ENCODE measurements around the gene FOXN1. TPM values are rescaled to one million over a fixed set of nuclear protein-coding genes. Genes with fewer than 3 reads are reported as not detected.

Gene FOXN1
- total and polyA plus RNA-seq, 2 of the 13 experiments (the other 11 are each of a cell fraction or from before 2014, with no cell fraction given) = 0.01 TPM; not detected in 1

DNA sequence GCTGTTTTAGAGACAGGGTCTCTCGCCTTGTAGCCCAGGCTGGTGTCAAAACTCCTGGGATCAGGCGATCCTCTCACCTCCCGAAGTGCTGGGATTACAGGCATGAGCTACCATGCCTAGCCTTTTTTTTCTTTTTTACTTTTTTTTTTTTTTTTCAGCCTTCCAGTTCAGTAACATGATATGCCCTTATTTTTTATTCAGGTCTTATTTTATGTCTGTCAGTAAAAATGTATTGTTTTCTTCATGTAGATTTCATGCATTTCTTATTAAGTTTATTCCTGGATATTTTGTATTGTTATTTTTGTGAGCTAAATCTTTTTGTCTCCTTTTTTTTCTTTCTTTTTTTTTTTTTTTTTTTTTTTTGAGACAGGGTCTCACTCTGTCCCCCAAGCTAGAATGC, 2.7 kb upstream of the FOXN1 start:
- DNase-seq (ENCODE audit: low spot score) (no peak), FAIRE-seq (no peak), ATAC-seq (no peak)
- Histone ChIP-seq H3K4me1 (ENCODE audit: insufficient read depth, low read length) (no peaks in the 10 kb centered on the region), H3K4me2 (ENCODE audit: low read depth, low read length) (no peak overlapping the region), H2AFZ (ENCODE audit: low read length) (no peak overlapping the region), H3K36me3 (replicated peaks in 1 of 2; ENCODE audit: control insufficient read depth in 1 of 2, insufficient read depth in 2 of 2, low read length in 2 of 2) (no peaks in the 10 kb centered on the region), H3K4me3 (replicated peaks in 1 of 3; ENCODE audit: insufficient read depth in 1 of 3, low read depth in 2 of 3, low read length in 3 of 3) (no peak overlapping the region), H3K27me3 (ENCODE audit: control insufficient read depth in 1 of 2, insufficient read depth in 2 of 2, low read length in 2 of 2) (peaks cover 8 to 56% of the 10 kb centered on the region in 2 experiments), H3K79me2 (ENCODE audit: insufficient read depth, low read length) (no peaks in the 10 kb centered on the region), H3K27ac (ENCODE audit: extremely low read length, insufficient read depth, low read length) (no peak overlapping the region), H3K9me3 (ENCODE audit: low read length) (no peaks in the 10 kb centered on the region), H3K9ac (ENCODE audit: insufficient read depth, low read depth, low read length) (no peak overlapping the region), H4K20me1 (ENCODE audit: insufficient read depth, low read length) (no peaks in the 10 kb centered on the region)
- intact Hi-C loops (cut with micrococcal nuclease; ENCODE audit: unreplicated experiment) = no loop called here
- 7% methylated on average over 3 of the region's 3 CpGs for WGBS (ENCODE audit: low lambda C conversion rate)
- no TSS peak for BruUV-seq (replicated peaks)
- in situ Hi-C loops (cut with HindIII; ENCODE audit: extremely low pct_ligation_motif_present, low pct_unique_long_range_greater_than_20kb) = no loop called here
- ChIA-PET CTCF (ENCODE audit: low intra/inter-chr PET ratio, low total read pairs) (no interaction called here), POLR2A (interaction anchor here (0.7 kb wide), 1 partner anchor 58 kb away, joined by 3 read pairs; no protein-coding TSS in a partner anchor)
- TF ChIP-seq HOXA9 (CRISPR knock-in tag; IDR thresholded peaks at IDR 0.05; ENCODE audit: borderline replicate concordance) (no peak), ETS1 (CRISPR knock-in tag; IDR thresholded peaks at IDR 0.05) (no peak), BRD4 (CRISPR knock-in tag; IDR thresholded peaks at IDR 0.05) (no peak), ZNF34 (CRISPR knock-in tag; IDR thresholded peaks at IDR 0.05; ENCODE audit: borderline replicate concordance) (no peak), RBM22 (optimal IDR thresholded peaks at IDR 0.05; ENCODE audit: low read length) (no peak), RAD51 (IDR thresholded peaks at IDR 0.05; ENCODE audit: borderline replicate concordance) (no peak), MAFG (CRISPR knock-in tag; IDR thresholded peaks at IDR 0.05) (no peak), ZNF761 (CRISPR knock-in tag; conservative IDR thresholded peaks at IDR 0.05) (no peak), IKZF1 (IDR thresholded peaks at IDR 0.05) (no peak), ZNF335 (CRISPR knock-in tag; IDR thresholded peaks at IDR 0.05) (no peak), SCMH1 (CRISPR knock-in tag; IDR thresholded peaks at IDR 0.05; ENCODE audit: borderline replicate concordance) (no peak), ZNF660 (CRISPR knock-in tag; IDR thresholded peaks at IDR 0.05; ENCODE audit: borderline replicate concordance, low read depth) (no peak), CHD2 (IDR thresholded peaks at IDR 0.05; ENCODE audit: low read depth, low read length) (no peak), PHB2 (IDR thresholded peaks at IDR 0.05; ENCODE audit: partially characterized antibody) (no peak)
- TF ChIP-seq, protein P1, sequence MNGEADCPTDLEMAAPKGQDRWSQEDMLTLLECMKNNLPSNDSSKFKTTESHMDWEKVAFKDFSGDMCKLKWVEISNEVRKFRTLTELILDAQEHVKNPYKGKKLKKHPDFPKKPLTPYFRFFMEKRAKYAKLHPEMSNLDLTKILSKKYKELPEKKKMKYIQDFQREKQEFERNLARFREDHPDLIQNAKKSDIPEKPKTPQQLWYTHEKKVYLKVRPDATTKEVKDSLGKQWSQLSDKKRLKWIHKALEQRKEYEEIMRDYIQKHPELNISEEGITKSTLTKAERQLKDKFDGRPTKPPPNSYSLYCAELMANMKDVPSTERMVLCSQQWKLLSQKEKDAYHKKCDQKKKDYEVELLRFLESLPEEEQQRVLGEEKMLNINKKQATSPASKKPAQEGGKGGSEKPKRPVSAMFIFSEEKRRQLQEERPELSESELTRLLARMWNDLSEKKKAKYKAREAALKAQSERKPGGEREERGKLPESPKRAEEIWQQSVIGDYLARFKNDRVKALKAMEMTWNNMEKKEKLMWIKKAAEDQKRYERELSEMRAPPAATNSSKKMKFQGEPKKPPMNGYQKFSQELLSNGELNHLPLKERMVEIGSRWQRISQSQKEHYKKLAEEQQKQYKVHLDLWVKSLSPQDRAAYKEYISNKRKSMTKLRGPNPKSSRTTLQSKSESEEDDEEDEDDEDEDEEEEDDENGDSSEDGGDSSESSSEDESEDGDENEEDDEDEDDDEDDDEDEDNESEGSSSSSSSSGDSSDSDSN (CRISPR knock-in tag; IDR thresholded peaks at IDR 0.05) = no peak
- TF ChIP-seq, protein P2, sequence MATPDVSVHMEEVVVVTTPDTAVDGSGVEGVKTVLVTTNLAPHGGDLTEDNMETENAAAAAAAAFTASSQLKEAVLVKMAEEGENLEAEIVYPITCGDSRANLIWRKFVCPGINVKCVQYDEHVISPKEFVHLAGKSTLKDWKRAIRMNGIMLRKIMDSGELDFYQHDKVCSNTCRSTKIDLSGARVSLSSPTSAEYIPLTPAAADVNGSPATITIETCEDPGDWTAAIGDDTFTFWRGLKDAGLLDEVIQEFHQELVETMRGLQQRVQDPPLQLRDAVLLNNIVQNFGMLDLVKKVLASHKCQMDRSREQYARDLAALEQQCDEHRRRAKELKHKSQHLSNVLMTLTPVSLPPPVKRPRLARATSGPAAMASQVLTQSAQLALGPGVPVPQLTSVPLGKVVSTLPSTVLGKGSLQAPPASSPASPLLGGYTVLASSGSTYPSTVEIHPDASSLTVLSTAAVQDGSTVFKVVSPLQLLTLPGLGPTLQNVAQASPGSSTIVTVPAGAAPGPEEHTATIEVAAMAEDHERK (CRISPR knock-in tag; IDR thresholded peaks at IDR 0.05; ENCODE audit: low read depth) = no peak
- TF ChIP-seq, protein P3, sequence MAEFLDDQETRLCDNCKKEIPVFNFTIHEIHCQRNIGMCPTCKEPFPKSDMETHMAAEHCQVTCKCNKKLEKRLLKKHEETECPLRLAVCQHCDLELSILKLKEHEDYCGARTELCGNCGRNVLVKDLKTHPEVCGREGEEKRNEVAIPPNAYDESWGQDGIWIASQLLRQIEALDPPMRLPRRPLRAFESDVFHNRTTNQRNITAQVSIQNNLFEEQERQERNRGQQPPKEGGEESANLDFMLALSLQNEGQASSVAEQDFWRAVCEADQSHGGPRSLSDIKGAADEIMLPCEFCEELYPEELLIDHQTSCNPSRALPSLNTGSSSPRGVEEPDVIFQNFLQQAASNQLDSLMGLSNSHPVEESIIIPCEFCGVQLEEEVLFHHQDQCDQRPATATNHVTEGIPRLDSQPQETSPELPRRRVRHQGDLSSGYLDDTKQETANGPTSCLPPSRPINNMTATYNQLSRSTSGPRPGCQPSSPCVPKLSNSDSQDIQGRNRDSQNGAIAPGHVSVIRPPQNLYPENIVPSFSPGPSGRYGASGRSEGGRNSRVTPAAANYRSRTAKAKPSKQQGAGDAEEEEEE (CRISPR knock-in tag; IDR thresholded peaks at IDR 0.05; ENCODE audit: borderline replicate concordance) = no peak
- TF ChIP-seq, protein P4, sequence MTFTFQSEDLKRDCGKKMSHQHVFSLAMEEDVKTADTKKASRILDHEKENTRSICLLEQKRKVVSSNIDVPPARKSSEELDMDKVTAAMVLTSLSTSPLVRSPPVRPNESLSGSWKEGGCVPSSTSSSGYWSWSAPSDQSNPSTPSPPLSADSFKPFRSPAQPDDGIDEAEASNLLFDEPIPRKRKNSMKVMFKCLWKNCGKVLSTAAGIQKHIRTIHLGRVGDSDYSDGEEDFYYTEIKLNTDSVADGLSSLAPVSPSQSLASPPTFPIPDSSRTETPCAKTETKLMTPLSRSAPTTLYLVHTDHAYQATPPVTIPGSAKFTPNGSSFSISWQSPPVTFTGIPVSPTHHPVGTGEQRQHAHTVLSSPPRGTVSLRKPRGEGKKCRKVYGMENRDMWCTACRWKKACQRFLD (CRISPR knock-in tag; IDR thresholded peaks at IDR 0.05; ENCODE audit: borderline replicate concordance) = no peak

Measured in HepG2 (cell line).